Measurements from ENCODE around the gene WFS1. TPM values are rescaled to one million over a fixed set of nuclear protein-coding genes. Genes with fewer than 3 reads are reported as not detected.

Gene WFS1
- polyA plus RNA-seq, 1 of the 3 experiments (the other 2 are of a cell fraction): 18.7 TPM

GRCh38 chr4:6330384-6330767 is 60.7 kb downstream of the WFS1 start:
- TF ChIP-seq RCOR1 (IDR thresholded peaks at IDR 0.05; ENCODE audit: low read length) (no peak), RFX5 (IDR thresholded peaks at IDR 0.05; ENCODE audit: low read length) (no peak), MXI1 (IDR thresholded peaks at IDR 0.05; ENCODE audit: low read depth, low read length) (no peak), ELF1 (IDR thresholded peaks at IDR 0.05) (no peak), IRF3 (IDR thresholded peaks at IDR 0.05; ENCODE audit: low read depth, low read length) (no peak), EZH2phosphoT487 (IDR thresholded peaks at IDR 0.05; ENCODE audit: borderline replicate concordance, low read depth) (no peak), USF2 (IDR thresholded peaks at IDR 0.05; ENCODE audit: borderline replicate concordance, low read depth, low read length) (no peak), PBX3 (IDR thresholded peaks at IDR 0.05) (no peak), NFIC (IDR thresholded peaks at IDR 0.05; ENCODE audit: borderline replicate concordance) (no peak), ZBTB33 (IDR thresholded peaks at IDR 0.05; ENCODE audit: borderline replicate concordance, low read depth) (no peak), CTCF (IDR thresholded peaks at IDR 0.05) (no peak)
- Histone ChIP-seq H4K20me1 (ENCODE audit: insufficient read depth) (no peaks in the 10 kb centered on the region), H3K4me1 (ENCODE audit: control insufficient read depth in 1 of 2, insufficient read depth in 2 of 2, low read depth in 1 of 2, low read length in 1 of 2) (peaks cover 0 to 3% of the 10 kb centered on the region in 2 experiments; a peak in 1 of 4 replicates), H3K27ac (ENCODE audit: low read depth in 2 of 2, low read length in 1 of 2) (no peak overlapping the region), H3K36me3 (replicated peaks in 1 of 2; ENCODE audit: control insufficient read depth in 1 of 2, insufficient read depth in 2 of 2, low read length in 1 of 2) (no peaks in the 10 kb centered on the region), H2AFZ (ENCODE audit: low read depth) (no peak overlapping the region), H3K79me2 (ENCODE audit: insufficient read depth) (no peaks in the 10 kb centered on the region), H3F3A (replicated peaks; ENCODE audit: insufficient read depth) (no peaks in the 10 kb centered on the region), H3K9me2 (no peaks in the 10 kb centered on the region), H3K9me3 (no peaks in the 10 kb centered on the region), H3K9ac (no peak overlapping the region), H3K4me3 (ENCODE audit: low read depth in 2 of 2, low read length in 1 of 2) (no peak overlapping the region), H3K4me2 (no peak overlapping the region), H3K27me3 (ENCODE audit: insufficient read depth) (no peaks in the 10 kb centered on the region)
- ChIA-PET CTCF (interaction anchor here (0.7 to 22.5 kb wide), 18 partner anchors 14 to 335 kb away, joined by 3 to 1048 read pairs (median 6); partner anchors contain the start of gene WFS1), POLR2A (no interaction called here)
- DNase-seq: no peak
- 79% methylated on average over 7 of the region's 7 CpGs for WGBS (ENCODE audit: low lambda C conversion rate)
